ENCODE data around the gene RPS5.
"Not testable (repeated sequence)": the region's sequence is repeated elsewhere in the genome, so short reads cannot be mapped to it uniquely, and the experiment has no call there.

RPS5 gene

DNA sequence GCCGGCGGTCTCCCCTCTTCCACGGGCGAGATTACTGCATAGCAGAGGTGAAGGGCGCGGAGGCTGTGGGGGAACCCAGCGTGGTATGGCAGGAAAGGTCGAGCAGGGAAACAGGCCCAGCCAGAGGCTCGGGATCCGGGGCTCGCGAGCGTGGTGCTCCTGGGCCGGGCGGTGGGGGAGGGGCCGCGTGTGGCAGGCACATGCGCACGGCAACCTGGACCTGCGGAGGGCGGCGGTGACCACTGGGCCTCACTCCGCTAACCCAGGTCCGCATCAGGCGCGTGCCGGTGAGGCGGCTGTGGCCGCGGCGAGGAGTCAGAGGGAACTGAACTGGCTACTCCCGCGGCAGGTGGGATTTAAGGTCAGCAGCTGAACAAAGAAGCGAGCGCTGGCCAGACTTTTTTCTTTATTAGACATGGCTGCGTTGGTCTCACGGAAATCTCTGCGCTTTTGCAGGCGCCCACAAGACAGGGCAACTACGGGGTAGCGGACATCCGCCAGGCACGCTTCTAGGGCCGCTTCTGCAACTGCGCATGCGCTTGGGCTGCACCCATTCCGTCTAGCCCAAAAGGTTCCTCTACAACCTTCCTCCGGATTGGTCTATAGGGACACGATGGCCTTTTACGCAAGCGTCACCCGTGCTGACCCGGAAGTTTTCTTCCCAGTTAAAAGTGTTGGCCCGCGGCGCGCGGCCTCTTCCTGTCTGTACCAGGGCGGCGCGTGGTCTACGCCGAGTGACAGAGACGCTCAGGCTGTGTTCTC, at the start of gene RPS5:
TSS of gene RPS5 (plus strand) at position 694 of the 762 bp plus-strand sequence. CDS start 869 bp downstream, outside the sequence.
- DNase-seq (ENCODE audit: extremely low read depth in 1 of 2, low read depth in 1 of 2) = peak; percentile 84 to 95

- no peak for DNase-seq (ENCODE audit: extremely low read depth in 1 of 2, low read depth in 1 of 2)
Observed at GRCh38 chr19:58338336-58338735, 48.7 kb upstream of the RPS5 start.

DNA sequence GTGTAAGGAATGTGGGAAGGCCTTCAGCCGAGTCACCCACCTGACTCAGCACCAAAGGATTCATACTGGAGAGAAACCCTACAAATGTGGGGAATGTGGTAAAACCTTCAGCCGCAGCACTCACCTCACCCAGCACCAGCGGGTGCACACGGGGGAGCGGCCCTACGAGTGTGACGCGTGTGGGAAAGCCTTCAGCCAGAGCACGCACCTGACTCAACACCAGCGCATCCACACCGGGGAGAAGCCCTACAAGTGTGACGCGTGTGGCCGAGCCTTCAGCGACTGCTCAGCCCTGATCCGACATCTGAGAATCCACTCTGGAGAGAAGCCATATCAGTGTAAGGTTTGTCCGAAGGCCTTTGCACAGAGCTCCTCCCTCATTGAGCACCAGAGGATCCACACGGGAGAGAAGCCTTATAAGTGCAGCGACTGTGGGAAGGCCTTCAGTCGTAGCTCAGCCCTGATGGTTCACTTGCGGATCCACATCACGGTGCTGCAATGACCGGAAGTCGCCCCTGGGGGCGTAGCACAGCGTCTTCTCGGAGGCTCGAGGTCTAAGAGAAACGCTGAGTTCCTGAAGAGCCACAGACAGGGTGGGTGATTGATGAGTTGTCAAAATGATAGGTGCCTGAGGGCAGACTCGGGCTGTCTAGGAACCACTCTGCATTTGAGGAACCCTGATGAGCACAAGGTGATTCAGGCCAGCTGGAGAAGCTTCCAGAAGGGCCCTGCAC, 48.1 kb upstream of the RPS5 start:
- no peak for DNase-seq (ENCODE audit: extremely low read depth in 1 of 2, low read depth in 1 of 2)

DNA sequence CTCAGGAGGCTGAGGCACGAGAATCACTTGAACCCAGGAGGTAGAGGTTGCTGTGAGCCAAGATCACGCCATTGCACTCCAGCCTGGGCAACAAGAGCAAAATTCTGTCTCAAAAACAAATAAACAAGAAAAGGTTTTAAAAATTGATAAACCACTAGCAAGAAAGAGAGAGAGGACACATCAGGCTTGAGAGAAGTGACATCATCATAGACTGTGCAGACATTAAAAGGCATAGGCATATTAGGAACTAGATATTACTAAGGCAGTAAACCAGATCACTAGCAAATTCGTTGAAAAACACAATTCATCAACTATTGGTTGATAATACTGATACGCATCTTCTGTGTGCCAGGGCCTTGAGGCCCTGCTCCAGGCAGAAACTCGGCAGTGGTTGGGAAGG, 41.5 kb upstream of the RPS5 start:
- no peak for DNase-seq (ENCODE audit: extremely low read depth in 1 of 2, low read depth in 1 of 2)

DNA sequence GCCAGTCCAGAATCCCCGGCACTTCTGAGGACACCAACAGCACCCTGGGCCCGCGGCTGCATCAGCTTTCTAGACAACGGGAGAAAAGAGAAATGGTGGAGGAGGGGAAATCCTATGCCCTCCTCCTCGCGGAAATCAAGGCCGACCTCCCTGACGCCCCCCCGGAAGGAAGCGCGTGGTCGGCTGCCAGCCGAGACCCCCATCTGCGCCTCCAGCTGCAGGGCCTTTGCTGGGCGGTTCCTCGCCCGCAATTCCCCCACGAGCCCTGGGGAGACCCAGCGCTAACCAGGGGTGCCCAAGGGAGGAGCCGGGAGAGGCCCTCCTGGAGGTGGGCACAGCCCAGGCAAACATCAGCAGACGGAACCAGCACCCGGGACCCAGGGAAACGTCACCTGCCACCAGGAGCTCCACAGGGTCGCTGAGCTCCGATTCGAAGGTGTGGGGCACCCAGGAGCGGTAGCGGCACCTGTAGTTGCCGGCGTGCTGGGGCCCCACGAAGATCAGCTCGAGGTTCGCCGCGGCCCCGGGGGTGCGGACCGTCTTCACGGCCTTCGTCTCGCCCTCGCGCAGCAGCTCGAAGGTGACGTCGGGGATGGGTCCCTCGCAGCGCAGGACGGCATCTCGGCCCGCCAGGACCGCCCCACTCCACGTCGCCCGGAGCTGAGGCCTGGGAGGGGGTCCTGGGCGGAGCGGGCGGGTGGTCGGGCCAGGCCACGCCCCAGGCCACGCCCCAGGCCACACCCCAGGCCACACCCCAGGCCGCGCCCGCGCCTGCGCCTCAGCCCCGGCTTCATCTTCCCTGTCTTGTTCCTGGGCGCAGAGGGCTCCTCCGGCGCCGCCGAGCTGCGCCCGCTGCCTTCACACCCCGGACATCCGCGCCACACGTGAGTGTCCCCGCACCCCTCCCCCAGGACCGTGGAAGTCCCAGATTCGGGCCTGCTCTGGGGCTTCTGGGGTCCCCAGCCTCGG, 39.8 kb upstream of the RPS5 start:
- DNase-seq (ENCODE audit: extremely low read depth in 1 of 2, low read depth in 1 of 2) = peak; percentile 43 to 45

GRCh38 chr19:58348080-58348479, 39.0 kb upstream of the RPS5 start:
- DNase-seq (ENCODE audit: extremely low read depth in 1 of 2, low read depth in 1 of 2) = not testable (repeated sequence)

- no peak for DNase-seq (ENCODE audit: extremely low read depth in 1 of 2, low read depth in 1 of 2)
Observed at GRCh38 chr19:58349590-58349989, 37.5 kb upstream of the RPS5 start.

GRCh38 chr19:58350001-58350861, 36.8 kb upstream of the RPS5 start:
- no peak for DNase-seq (ENCODE audit: extremely low read depth in 1 of 2, low read depth in 1 of 2)

- DNase-seq (ENCODE audit: extremely low read depth in 1 of 2, low read depth in 1 of 2) = no peak
Observed at GRCh38 chr19:58350871-58351557, 36.1 kb upstream of the RPS5 start.

DNA sequence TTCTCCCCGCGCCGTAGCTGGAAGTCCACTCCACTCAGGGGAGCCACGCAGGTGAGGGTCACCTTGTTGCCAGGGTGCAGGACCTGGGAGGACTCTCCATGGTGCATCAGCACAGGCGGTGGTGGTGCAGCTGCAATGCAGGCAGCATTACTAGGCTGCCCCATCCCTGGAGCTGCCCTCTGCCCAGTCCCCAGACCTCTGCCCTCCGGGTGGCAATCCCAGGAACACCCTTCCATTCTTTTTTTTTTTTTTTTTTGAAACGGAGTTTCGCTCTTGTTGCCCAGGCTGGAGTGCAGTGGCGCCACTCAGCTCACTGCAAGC, 35.6 kb upstream of the RPS5 start:
- no peak for DNase-seq (ENCODE audit: extremely low read depth in 1 of 2, low read depth in 1 of 2)

GRCh38 chr19:58351990-58352755, 34.9 kb upstream of the RPS5 start:
- no peak for DNase-seq (ENCODE audit: extremely low read depth in 1 of 2, low read depth in 1 of 2)

GRCh38 chr19:58352760-58353671, 34.1 kb upstream of the RPS5 start, which contains the start of gene A1BG:
Gene A1BG, minus strand, starts transcription at chr19:58353492. Its CDS starts 55 bp downstream, at chr19:58353437.
- DNase-seq (ENCODE audit: extremely low read depth in 1 of 2, low read depth in 1 of 2) = no peak

- no peak for DNase-seq (ENCODE audit: extremely low read depth in 1 of 2, low read depth in 1 of 2)
Observed at GRCh38 chr19:58353717-58354477, 33.2 kb upstream of the RPS5 start.

GRCh38 chr19:58354478-58355030, 32.5 kb upstream of the RPS5 start:
- no peak for DNase-seq (ENCODE audit: extremely low read depth in 1 of 2, low read depth in 1 of 2)

DNA sequence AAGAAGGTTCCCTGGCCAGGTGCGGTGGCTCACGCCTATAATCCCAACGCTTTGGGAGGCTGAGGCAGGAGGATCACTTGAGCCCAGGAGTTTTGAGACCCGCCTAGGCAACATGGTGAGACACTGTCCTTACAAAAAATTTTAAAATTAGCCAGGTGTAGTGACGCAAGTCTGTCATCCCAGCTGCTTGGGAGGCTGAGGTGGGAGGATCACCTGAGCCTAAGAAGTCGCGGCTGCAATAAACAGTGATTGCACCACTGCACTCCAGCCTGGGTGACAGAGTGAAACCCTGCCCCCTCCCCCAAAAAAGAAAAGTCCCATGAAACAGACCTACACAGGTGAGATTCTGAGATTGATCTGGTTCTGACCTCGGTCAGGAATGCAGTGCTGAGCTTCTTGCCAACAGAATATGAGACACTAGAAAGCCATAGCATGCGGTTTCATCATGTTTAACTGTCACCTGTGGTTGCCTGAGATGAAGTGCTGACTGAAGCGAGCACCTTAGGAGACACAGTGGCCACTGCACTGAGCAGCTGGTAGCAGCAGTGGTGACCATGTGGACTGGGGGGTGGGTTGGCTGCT, 31.8 kb upstream of the RPS5 start:
- DNase-seq (ENCODE audit: extremely low read depth in 1 of 2, low read depth in 1 of 2) = no peak
